NCI-H82 treated with DMSO at 0.1 percent for 48 hours (cell line): Measurements from ENCODE around the gene PADI3.

Source experiments
- DNase-seq: peaks from one replicate; lab custom pipeline; 2025; ENCODE audit not compliant: unreplicated experiment; lab: John Stamatoyannopoulos, UW

PADI3 gene

DNA sequence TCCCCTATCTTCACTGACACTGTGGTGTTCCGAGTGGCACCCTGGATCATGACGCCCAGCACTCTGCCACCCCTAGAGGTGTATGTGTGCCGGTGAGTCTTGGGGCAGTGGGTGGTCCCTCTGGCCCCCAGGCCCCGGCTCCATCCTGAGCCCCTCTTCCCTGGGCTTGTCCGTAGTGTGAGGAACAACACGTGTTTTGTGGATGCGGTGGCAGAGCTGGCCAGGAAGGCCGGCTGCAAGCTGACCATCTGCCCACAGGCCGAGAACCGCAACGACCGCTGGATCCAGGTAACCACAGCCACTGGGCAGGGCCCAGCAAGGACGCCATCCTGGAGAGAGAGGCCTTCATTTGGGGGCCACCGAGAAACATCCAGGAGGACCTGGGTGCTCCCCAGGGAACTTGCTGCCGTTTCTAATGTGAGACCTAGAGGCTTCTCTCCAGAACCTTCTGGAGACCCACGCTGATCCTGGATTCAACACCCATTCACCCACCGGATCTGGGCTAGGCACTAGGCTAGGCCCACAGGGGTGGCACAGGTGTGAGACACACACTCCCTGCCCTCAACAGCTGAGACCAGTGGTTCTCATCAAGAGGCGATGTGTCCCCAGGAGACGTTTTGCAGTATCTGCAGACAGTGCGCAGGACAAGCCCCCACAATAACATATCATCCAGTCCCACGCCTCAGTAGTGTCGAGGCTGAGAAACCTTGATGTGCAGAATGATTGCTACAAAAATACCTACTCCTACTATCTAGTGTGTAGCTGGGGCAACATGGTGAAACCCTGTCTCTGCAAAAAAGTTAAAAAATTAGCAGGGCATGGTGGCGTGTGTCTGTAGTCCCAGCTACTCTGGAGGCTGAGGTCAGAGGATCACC is 22.2 kb downstream of the PADI3 start:
- DNase-seq = no peak

DNA sequence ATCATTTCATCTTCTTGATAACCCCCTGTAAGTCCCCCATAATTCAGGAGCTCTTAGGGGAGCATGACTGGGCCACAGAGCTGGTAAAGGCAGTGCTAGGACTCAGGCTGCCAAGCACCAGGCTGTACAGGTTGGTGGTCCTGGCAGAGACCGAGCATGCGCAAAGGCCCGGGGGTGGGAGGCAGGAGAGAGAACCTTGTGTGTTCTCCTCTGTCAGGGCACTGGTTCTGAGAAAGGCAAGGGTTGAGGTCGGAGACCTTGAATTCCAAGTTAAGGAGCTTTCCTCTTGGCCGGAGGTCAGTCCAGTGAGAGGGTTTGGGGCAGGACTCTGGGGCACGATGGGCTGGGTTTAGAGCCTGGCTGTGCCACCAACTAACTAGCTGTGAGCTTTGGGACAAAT is 23.2 kb downstream of the PADI3 start:
- no peak for DNase-seq

DNA sequence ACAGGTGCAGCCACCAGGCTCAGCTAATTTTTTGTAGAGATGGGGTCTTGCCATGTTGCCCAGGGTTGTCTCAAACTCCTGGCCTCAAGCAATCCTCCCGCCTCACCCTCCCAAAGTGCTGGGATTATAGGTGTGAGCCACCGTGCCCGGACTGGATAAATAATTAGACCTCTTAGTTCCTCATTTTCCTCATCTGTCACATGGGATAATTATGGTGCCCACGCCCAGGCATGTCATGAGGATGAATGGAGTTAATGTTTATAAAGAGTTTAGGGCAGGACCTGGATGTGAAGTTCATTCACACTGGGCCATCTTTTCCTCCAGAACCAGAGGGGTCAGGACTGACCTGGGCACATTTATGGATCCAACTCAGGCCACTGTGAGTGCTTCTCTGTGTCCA is 23.7 kb downstream of the PADI3 start:
- DNase-seq = no peak

DNA sequence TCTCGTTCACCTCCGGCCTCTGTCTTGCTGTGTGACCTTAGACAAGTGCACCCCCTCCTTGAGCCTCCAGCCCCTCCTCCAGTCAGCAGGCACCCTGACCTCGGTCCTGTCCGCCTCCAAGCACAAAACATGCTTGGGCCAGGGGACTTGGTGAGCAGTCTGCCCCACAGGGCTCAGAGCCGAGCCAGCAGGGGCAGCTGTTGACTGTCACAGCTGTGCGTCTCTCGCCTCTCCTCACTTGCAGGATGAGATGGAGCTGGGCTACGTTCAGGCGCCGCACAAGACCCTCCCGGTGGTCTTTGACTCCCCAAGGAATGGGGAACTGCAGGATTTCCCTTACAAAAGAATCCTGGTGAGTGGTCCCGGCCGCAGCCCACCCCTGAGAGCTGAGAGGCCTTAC is 24.2 kb downstream of the PADI3 start:
- DNase-seq = no peak

DNA sequence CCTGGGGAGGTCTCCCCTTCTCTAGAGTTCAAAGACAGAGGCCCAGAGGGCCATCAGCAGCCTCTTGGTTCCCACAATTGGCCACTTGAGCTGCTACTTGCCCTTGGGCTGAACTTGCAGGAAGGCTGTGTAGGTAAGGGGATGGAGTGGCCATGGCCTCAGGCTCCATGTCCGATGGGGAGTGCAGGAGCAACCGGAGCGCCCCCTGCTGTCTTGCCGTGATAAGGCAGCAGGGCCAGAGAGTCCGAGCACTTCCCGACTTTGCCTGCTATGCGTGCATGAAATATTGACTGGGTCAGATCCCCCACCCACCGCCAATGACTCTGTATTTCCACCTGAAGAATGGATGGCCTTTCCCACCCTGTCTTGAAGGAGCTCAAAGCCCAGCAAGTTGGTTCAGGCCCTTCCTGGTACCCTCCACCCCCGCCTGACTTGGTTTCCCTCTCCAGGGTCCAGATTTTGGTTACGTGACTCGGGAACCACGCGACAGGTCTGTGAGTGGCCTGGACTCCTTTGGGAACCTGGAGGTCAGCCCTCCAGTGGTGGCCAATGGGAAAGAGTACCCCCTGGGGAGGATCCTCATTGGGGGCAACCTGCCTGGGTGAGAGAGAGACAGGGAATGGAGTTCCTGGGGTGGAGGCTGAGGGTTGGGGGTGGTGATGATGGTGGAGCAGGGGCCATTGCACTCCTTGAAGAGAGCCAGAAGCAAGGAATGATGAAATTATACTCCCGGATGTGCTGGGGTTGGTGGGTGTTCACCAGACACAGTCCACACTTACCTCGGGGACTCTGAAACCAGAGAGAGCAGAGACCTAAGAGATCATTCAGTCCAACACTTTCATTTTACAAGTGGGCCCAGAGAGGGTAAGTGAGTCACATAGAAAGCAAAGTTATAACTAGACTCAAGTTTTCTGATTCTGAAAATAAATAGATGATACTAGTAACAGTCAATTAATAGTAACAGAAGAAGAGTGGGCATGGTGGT is 25.6 kb downstream of the PADI3 start:
- DNase-seq = no peak

DNA sequence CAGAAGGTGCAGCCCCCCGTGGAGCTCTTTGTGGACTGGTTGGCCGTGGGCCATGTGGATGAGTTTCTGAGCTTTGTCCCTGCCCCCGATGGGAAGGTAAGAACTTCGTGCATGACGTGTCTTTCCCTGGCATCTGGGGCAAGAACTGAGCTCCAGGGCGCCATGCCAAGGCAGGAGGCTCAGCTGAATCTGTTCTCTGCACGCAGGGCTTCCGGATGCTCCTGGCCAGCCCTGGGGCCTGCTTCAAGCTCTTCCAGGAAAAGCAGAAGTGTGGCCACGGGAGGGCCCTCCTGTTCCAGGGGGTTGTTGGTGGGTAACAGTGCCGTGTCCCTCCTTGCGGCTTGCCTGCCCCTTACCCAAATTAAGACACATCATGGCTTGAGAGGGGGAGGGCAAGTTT is 27.7 kb downstream of the PADI3 start:
- no peak for DNase-seq

DNA sequence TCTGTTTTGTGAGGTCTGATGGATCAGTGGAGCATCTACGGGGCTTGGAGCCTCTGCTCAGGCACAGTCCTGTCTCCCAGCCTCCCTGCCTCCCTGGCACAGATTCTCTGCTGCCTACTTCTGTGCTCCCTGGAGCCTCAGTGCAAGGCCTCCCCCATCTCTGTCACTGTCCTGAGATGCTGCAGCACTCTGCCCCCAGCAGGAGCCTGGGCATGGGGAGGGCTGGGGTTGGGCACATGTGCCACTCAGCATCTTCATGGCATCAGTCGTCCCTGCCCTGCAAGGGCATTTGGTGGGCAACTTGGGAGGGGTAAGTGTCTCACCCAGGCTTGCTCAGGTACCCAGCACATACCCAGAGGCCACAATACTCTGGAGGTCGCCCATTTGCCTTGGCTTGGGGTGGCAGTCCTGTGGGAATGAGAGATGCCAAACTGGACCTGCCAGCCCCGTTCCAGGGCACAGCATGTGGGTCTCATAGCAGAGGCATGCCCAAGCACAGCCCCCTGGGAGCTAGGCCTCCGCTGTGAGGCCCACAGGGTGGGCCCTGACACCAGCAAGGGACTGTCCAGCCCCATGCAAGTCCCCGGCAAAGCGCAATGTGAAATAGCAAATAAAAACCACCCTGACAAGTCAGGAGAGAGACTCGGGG is 28.7 kb downstream of the PADI3 start:
- DNase-seq = no peak

DNA sequence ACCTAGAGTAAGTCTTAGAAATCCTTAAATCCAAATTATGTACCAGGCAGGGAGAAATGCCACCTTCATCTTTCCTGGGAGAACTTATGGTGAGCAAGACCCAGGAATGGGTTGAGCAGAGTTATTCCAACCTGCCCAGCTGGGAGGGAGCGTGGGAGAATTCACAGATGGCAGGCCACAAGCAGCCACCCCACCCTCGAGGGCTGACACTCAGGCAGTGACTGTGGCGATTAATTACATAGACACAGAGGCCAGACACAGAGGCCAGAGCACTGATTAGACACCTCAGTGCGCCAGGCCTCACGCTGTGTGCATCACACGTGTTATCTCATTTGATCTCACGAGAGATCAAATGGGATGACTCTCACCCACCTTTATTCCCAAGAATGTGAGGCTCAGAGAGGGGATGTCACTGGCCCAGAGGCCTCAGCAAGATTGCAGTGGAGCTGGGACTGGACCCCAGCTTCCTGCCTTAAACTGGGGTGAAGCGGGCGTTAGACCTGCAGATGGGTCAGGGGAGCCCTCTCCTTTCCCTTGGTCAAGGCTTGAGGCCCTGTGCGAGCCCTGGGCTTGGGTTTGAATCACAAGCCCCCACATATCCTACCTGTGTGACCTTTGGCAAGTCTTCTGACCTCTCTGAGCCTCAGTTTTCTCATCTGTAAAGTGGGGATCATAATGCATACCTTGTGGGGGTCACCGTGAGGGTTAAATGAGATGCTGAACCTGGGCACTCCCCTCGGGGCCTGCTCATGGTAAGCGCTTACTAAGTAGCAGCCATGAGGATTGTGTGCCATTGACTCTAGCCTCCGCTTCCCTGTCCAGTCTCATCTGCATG is 30.3 kb downstream of the PADI3 start:
- no peak for DNase-seq

DNA sequence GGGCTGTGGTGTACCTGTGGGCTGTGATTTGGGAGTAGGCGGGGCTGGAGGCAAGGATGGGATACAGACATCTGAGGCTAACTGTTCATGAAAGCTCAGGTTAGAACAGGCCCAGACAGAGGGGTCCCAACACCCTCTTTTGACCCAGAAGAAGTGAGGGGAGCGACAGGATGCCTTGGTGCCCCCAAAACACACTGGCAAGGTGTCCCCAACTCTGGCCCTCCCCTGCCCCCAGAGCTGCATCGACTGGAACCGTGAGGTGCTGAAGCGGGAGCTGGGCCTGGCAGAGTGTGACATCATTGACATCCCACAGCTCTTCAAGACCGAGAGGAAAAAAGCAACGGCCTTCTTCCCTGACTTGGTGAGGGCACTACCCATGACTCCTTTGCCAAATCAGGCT is 31.5 kb downstream of the PADI3 start:
- DNase-seq = no peak

DNA sequence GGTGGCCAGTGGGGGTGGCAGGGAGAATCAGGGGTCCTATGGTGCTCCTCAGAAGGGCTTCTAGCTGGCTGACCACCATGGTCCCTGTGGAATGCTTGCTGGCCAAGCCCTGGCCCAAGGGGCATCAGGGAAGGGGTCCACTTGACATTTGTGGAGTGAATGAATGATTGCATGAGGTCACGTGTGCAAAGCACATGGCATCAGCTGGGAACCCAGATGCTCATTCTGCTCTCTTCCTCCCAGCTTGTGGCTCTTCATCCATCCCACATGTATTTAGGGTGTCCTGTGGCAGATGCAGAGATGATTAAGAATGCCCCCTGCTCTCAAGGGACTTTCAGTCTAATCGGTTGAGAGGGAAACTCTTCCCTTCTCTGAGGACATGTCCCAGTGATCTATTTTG is 32.0 kb downstream of the PADI3 start:
- no peak for DNase-seq

DNA sequence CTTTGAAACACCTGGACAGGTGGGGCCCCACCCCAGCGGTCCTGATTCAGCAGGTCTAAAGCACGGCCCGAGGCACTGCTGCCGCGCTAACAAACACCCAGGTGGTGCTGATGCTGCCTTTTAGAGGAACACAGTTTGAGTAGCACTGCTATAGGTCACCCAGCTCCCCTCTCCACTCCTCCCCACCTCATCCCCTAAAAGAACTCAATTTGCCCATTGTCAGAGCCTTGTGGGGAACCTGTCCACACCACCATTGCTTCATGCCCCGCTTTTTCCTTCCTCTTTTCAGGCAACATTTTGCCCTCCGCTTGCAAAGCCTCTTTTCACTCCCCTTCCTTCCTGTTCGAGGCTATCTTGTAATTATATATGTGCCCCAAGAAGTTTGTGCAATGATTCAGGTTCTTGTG is 32.9 kb downstream of the PADI3 start:
- DNase-seq = no peak

DNA sequence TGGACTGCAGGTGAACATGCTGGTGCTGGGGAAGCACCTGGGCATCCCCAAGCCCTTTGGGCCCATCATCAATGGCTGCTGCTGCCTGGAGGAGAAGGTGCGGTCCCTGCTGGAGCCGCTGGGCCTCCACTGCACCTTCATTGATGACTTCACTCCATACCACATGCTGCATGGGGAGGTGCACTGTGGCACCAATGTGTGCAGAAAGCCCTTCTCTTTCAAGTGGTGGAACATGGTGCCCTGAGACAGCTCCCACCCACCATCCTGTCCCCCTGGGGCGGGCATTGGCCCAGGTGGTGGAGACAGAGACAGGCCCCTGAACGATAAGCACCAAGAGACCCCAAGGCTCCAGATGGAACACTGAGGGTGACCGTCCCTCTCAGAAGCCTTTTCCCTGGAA is 33.9 kb downstream of the PADI3 start:
- DNase-seq = no peak

DNA sequence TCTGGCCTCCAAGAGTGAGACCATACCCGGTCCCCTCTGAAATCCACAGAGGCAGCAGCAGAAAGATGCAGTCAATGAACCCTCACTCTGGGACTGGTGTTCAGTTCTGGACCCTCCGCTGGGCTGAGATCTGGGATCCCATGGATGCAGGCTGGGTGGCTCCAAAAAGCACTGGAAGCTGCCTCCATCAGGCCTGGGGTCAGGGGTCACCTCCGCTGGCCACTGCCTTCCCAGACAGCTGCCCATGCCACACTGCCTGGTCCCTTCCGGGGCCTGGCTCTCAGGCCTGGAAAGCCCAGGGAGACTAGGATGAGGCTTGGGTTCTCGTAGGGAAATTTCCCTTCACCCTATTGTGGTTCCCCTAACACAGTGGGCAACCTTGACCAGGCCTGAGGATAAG is 37.7 kb downstream of the PADI3 start:
- DNase-seq = no peak

DNA sequence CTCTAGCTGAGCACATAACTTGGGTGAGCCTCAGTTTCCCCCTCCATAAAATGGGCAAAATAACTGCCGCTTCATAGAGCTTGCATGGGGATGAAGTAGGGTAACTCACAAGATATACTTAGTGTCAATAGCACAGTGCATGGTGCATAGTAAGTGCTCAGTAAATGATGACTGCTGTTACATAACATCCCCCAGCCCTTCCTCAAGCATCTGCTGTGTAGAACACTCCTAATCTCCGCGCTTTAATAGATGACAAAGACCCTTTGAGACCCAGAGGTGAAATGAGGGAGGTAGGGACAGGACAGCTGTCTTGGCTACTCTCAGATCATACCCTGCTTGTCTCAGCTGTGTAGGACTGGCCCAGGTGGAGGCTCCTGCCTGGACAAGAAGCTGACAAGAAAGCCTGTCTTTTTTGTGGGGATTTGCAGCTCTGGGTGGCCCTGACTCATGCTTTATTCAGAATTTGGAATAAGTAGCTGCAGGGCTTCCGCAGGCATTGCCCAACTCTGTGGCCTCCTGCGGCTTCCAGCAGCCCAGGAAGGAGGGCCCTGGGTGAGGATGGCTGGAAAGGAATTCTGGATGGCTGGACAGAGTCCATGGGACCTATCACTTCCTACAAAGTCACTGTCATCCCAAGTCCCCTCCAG is 38.4 kb downstream of the PADI3 start:
- DNase-seq = no peak

DNA sequence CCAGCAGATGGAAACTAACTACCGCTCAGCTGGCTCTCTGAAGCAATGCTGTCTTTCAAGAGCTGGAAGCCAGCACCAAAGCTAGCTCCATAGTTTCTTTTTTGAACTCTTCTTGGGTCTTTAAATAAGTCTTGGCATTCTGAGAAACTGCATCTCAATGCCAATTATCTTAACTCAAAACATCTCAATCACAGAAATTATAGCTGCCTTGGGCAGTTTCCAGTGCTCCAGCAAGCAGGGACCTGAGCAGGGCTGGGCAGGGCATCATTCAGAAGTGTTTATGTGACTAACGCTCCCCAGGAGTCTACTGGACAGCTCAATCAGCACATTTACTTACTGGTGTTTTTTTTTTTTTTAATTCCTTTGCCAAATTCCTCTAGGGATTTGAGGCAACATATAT is 40.8 kb downstream of the PADI3 start:
- no peak for DNase-seq

DNA sequence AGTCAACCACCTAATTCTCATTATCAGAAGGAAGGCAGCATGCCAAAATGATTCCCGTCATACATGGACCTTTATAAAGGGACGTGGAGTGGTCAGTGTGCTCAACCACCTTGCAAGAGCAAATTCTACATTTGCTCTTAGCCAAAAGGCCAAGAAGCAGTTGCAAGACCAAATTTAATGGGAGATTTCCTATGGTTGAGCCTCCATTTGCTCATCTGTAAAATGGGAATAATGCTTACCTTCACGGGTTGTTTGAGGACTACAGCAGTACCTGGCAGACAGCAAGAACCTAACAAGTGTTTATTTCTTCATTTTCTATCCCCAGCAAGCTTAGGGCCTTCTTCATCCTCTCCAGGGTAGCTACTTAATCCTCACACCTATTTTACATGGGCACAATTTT is 41.7 kb downstream of the PADI3 start:
- no peak for DNase-seq

DNA sequence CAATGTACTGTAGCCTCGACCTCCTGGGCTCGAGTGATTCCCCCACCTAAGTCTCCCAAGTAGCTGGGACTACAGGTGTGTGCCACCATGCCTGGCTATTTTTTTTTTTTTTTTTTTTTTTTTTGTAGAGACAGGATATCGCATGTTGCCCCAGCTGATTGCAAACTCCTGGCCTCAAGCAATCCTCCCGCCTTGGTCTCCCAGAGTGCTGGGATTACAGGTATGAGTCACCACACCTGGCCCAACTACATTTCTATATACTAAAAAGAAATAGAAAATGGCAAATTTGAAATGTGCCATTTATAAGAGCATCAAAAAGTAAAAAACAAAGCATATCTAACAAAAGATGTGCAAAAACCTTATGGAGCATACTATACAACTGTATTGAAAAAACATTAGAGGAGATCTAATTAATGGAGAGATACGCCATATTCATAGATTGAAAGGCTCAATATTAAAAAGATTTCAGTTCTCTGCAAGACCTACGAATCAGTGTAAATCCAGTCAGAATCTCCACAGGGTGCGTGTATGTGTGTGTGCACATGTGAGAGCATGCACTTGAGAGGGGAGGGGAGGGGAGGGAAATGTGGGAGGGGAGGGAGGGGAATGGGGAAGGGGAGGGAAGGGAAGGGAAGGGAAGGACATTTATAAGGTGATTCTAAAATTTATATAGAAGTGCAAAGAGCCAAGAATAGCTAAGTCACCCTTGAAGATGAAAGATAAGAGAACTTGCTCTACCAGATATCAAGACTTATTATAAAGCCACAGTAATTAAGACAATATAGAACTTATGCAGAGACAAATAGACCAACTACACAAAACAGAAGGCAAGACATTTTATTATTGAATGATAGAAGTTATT is 43.6 kb downstream of the PADI3 start:
- DNase-seq = no peak

DNA sequence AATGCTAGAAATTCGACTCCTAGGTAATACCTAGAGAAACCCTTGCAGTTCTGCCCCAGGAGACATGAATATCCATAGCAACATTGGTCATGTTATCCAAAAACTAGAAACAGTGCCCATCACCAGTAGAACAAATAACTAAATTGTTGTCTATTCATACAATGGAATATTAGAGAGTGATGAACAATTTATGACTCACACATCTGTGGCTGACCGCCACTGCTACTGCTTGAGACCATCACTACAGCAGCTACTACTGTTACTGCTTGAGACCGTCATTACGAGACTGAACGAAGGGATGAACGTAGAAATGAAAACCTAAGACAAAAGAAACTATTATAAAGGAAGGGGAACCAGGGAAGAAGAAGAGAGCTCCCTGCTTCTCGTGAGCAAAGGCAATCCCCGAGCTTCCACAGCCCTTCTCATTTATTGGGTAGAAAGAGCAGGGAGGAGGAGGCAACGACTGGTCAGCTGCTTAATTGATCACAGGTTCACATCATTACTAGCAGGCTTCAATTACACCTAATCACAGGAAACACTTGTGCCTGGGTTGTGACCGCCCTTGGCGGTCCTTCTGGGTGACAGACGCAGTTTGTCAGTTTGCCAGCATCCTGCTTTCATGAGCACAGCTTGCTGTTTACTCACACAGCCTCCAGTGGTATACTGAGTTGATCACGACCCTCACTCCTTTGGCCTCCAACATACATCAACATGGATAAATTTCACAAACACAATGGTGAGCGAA is 45.0 kb downstream of the PADI3 start:
- DNase-seq = no peak

DNA sequence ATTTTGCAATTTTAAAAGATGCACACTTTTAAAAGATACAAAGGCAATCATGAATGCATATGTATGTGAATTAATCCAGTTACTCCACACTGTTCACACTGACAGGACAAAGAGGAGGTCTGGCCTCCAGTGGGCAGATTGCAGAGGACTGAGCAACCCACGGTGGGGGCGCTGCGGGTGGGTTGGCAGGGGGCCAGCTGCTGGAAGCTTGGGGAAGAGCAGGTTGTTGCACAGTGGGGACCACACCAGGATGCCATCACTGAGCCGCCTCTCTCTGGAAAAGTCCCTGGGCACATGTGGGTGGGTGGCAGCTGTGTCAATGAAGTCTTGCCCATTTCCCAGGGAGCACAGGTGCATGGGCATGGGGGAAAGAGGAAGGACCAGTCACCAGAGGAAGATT is 46.4 kb downstream of the PADI3 start:
- DNase-seq = no peak
